GM12872 (cell line): ENCODE data around the gene UNC50.

Experiments
- CTCF ChIP-seq: IDR thresholded peaks from 3 replicates; pipeline ENCODE4 v1.5.1; 2011; ENCODE audit warnings: low read depth, mild to moderate bottlenecking, low read length, moderate library complexity; ENCODE audit not compliant: insufficient read depth

The UNC50 gene

GRCh38 chr2:98570356-98570755 lies 38.0 kb upstream of the UNC50 start:
- no peak for TF ChIP-seq CTCF

DNA sequence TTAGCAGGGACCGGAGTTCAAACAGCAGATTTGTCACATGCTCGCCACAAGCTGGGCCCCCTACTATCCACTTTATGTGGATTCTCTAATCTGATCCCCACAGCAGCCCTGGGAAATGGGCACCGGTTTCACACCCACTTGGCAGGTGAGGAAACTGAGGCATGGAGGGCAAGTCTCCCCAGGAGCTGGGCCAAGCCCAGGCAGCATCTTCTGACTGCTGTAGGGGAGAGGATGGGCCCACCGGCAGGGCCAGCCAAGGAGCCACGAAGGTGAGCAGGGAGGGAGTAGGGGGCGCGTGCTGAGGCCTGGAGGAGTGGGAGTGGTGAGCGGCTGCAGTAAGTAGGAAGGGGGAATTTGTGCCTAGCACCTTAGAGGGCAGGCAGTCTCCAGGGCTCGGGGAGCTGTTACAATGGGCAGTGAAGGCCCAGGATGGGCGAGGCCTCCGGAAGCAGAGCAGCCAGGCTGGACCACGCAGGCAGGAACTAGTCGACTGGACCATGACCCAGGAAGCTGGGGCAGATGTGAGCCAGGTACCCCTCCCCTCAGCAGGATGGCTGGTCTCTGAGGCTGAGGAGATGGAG lies 37.2 kb upstream of the UNC50 start:
- no peak for TF ChIP-seq CTCF

DNA sequence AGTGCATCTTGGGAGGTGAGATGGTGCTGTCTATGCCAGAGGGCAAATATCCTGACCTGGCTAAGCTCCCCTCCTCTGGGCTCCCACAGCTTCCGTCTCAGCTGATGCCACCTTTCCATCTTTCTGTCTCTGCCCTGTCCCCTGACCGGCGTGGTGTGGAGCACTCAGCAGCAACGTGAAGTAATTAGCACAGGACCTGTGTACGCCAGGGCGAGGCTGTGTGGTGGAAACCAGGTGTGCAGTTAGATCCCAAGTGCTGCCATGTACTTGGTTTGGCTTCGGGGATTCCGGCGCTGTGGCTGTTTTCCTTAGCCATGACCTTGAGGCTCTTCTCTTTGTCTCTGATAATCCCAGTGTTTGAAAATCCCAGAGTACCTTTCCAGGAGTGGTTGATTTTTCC lies 36.6 kb upstream of the UNC50 start:
- TF ChIP-seq CTCF: no peak

DNA sequence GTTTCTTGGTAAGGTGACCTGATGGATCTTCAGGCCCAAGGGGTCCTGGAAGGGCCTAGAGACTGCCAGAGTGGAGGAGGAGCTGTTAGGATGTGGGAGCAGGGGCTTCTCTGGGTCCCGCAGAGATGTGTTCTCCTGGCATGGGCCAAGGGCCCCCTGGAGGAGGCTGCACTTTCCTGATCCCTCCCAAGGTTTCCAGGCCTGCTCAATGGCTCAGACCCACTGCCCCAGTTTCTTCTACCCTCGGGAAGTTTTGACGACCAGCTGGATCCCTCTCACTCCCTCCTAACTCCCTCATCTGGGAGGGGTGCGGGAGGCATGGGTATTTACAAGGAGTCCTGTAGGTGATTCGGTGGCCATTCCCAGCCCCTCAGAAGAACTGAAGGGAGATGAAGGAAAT lies 36.2 kb upstream of the UNC50 start:
- no peak for TF ChIP-seq CTCF

DNA sequence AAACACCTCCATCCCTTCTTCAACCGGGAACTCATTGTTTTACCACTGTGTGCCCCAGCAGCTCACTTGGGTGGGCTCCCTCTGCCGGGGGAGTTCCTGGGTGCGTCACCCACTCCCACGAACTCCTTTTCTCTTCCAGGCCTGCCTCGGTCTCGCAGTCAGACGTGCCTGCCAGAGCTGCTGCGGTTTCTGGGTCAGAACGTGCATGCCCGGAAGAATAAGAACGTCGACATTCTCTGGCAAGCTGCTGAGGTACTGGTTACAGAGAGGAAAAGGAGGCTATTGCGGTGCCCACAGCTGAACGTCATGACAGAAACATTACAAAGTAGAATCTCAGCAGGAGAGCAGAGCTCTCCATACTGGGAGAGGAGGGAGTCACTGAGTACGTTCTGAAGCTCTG lies 35.7 kb upstream of the UNC50 start:
- TF ChIP-seq CTCF: no peak

DNA sequence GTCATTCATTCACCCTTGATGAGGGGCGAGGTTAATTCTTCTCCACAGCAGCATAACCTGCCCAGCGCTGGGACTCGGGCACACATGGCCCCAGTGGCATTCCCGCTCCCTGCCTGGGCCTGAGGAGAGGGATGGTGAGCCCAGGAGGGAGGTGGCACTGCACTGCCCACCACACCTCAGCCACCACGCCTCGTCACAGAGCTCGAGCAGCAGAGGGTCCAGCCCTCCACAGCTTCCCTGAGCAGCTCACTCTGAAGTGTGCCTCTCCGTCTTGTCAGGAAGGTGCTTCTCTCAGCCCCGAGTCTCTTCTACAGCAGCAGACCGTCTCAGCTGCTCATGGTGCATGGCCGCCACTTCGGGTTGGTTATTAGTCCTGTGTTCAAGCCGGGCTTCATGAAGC lies 35.0 kb upstream of the UNC50 start:
- no peak for TF ChIP-seq CTCF

DNA sequence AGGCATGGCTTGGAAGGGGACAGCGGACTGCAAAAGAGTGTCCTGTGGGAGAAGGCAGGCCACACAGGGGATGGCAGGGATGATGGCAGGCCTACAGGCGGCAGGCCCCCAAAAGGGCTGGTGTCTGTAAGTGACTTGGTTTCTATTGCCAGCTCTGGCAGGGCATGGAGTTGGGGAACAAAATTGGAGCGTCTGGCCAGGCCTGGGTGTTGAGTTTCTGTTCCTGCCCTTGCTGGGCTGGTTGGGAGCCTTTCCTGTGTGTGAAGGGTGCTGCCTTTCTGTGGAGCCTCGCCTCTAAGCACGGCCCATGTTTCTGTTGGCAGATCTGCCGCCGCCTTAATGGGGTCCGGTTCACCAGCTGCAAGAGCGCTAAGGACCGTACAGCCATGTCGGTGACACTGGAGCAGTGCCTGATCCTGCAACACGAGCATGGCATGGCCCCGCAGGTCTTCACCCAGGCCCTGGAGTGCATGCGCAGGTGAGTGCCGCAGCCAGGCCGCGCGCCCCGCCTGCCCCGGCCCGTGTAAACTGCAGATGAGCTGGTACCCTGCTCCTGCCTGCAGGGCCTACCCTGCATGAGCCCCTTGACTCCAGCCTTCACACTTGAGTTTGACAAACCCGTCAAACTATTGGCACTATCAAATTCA lies 31.6 kb upstream of the UNC50 start:
- TF ChIP-seq CTCF: no peak
